HG03575 (cell line): ENCODE results near the gene CPEB4.

Experiments
- ATAC-seq: cut with Tn5 transposase; IDR thresholded peaks from one replicate; pipeline ENCODE4 v1.9.1; 2021; ENCODE audit not compliant: unreplicated experiment, insufficient number of reproducible peaks, low FRiP score; ENCODE audit errors: extremely low read depth

Gene CPEB4

DNA sequence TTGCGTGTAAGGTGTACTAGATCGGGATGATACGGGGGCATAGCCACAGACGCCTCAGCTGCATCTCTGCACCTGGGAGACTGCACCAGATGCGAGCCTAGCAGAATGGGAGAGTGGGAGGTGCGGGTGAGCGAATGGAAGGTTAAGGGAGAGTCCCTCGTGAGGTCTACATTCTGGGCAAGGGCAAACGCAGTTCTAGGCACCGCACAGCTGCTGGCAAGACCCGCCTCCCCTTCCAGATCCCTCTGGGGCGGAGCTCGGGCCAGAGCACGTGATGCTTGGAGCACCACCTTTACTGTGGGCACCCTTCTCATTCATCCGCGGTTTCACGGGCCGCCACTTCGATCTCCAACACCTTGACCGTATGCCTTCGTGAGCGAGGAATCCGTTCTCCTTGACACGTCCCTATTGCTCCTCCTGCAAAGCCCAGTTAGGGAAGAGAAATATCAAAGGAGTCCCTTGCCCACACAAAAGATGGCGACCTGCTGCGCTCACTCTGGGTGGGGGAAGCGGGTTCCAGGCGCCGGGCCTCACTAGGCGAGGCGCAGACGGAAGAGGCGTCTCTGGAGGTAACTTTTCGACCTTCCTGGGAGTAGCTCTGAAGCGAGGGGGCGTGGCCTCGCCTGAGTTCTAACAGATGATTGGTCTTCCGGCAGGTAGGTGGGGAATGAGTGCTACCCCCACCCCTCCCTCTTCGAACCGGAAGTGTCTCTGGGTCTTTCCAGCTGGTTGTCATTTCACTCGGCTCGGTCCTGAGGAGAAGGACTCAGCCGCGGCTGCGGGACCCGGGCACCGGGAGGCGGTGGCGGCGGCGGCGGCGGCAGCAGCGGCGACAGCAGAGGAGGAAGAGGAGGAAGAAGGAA lies at the start of gene CPEB4:
CPEB4 (plus strand) TSS at position 740 of the 863 bp plus-strand sequence. CDS start 1,385 bp downstream, outside the sequence.
- ATAC-seq, result peak; percentile 64

- no peak for ATAC-seq
These were observed 48.9 kb upstream of the CPEB4 start for GRCh38 chr5:173839117-173839713.

GRCh38 chr5:173840111-173840983 lies 47.8 kb upstream of the CPEB4 start:
- no peak for ATAC-seq

DNA sequence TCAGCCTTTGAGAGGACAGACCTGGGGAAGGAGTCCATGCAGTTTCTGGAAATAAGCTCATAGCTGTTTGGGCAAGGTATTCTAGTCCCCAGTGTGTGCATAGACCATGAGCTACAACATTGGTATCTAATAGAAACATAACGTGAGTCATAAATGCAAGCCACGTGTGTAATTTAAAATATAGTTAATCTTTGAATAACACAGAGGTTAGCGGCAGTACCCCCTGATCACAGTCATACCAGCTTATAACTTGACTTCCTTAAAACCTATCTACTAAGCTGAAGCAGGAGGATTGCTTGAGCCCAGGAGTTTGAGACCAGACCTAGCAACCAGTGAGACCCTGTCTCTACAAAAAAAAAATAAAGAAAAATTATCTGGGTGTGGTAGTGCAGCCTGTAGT lies 46.4 kb upstream of the CPEB4 start:
- no peak for ATAC-seq

DNA sequence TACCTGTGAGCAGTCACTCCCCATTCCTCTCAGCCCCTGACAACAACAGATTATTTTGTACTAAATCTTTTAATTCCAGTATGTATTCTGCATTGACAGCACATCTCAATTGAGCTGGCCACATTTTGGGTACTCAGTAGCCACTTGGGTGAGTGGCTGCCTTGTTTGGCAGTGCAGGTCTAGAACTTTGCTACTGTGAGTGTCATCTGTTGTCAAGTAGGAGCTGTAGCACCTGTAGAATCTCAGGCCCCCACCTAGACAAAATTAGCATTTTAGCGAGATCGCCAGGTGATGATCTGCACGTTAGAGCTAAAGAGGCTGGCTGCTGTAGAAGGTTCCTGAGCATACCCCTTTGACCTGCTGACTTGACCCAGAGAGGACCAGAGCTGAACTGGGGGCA lies 44.4 kb upstream of the CPEB4 start:
- ATAC-seq, result no peak

DNA sequence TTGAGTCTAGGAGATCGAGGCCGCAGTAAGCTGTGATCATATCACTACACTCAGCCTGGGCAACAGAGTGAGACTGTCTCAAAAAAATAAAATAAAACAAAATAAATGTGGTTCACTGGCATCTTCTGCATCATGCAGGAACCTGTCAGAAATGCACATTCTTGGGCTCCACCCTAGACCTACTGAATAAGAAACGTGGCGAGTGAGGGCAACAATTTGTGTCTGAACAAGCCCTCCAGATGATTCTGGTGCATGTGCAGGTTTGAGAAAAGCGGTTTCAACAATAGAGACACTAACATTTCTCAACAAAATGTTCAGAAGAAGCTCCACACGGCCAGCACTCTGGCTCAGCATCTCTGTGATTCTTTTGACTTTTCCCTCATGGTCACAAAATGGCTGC lies 42.8 kb upstream of the CPEB4 start:
- ATAC-seq, result no peak

DNA sequence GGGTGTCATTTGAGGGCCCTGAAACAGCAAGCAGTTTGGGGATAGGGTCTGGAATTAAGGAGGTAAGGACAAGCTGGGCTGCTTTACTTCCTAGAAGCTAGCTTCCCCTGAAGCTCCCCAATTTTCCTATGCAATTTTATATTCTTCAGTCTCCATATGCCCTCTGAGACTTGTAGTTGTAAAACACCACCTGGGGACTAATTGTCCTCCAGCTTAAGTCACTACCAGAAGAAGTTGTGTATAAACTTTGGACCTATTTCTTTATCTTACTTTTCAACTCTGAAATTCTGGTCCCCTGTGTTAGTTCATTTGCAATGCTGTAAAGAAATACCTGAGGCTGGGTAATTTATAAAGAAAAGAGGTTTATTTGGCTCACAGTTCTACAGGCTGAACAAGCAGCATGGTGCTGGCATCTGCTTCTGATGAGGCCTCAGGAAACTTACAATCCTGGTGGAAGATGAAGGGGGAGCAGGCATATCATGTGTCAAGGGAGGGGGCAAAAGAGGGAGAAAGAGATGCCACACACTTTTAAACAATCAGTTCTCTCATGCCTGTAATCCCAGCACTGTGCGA lies 41.1 kb upstream of the CPEB4 start:
- no peak for ATAC-seq

DNA sequence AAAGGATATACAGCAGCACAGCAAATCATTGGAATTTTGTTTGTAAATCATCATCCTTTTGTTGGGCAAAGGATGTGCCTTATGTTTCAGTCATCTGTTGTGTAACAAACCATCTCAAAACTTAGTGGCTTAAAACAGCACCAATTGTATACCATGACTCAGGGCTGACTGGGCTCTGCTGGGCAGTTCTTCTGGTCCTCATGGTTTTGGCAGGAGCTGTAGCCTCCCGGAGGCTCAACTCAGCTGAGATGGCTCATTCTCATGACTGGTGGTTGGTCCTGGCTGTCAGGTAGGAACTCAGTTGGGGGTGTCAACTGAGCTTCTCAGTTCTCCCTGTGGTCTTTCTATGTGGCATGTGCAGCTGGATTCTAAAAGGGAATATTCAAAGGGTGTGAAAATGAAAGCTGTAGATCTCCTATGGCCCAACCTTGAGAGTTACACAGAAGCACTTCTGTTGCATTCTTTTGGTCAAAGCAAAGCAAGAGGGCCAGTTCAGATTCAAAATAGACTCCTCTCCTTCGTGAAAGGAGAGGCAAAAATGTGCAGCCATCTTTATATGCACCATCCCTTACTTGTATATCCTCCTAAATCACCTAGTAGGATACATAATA lies 39.1 kb upstream of the CPEB4 start:
- no peak for ATAC-seq

DNA sequence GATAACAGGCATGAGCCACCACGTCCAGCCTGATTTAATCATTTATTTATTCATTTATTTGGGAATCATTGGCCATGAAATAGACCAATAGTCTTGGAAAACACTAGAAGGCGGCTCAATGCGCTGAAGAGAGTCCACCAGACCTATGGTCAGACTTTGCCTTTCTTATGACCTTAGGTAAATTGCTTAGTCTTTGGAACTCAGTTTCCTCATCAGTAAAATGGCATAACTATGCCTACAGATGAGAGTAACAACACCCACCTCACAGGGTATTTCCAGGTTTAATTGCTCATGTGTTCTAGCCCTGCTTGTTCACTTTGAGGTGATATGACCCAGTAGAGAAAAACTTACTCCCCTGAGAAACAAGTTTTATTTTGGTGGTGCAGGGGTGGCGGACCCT lies 38.2 kb upstream of the CPEB4 start:
- ATAC-seq, result no peak

DNA sequence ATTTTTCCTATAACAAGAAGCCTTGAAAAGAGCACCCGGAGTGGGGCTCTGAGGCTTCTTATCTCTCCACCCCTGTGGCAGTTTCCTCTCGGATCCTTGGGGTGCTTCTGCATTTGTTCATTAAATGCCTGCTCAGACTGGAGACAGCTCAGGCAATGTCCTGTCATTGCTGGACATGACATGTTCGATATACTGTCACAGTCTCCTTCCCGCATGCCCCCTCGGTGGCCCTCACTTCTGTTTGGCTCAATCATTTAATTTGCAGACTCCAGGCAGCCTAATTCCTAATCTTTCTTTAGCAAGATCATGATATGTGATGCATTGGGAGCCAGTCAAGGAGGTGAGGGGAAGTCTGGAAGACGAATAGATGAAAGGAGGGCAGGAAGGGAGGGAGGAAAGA lies 37.5 kb upstream of the CPEB4 start:
- ATAC-seq, result no peak

GRCh38 chr5:173851595-173852243 lies 36.4 kb upstream of the CPEB4 start:
- no peak for ATAC-seq

DNA sequence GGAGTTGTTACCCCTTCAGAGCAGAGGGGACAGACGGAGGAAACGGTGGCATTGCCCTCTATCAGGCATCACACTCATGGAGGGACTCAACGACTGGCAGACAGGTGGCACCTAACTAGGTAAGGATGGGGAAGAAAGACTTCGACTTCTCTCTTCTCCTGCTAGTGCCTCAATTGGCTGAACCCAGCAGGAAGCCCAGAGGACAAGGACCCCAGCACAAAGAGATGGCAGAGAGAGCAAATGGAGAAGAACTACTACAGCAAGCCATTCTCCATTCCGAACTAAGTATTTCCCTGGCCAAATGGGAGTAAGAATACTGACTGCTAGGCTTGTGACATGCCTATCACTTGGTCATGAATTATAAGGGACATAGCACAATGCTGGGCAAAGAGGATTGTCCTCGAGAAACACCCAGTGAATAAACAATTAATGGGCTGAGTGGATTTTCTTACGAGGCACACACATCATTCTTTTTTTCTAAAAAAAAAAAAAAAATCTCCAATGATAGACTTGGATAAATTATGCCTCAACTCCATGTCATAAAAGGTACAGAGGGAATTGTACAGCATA lies 35.3 kb upstream of the CPEB4 start:
- ATAC-seq, result no peak

- ATAC-seq, result no peak
These were observed 34.6 kb upstream of the CPEB4 start for GRCh38 chr5:173853370-173854131.

DNA sequence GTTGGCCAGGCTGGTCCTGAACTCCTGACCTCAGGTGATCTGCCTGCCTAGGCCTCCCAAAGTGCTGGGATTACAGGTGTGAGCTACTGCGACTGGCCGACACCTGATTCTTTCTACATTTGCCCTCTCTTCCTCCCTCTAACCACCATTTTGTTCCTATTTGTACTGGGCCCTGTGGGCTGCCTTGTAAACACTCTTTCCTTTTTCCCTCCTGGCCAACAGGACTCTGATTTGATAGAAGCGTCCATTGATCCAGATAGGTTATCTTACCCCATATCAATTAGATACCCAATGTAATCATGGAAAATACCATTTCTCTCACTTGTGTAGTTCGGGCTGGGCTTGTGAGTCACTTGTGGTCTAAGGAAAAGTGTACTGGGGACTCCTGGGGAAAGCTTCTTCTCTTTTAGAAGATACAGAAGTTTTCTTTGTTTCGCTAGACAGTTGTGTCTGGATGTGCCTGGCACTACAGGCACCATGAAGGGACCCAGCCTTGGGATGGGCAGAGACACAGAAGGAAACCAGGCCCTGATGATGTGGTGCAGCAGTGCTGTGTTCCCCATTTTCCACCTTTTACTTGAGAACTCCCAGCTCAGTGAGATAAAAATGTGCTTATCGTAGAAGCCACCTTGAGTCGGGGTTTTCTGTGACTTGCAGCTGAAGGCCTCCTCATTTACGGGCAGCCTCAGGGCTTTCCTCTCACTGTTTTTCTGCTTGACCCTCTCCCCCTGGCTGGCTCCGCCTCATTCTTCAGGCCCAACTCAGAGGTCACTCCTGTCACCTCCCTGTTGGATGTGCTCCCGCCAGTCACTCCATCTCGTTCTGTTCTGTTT lies 32.8 kb upstream of the CPEB4 start:
- ATAC-seq, result no peak

GRCh38 chr5:173855995-173856656 lies 32.0 kb upstream of the CPEB4 start:
- ATAC-seq, result no peak

GRCh38 chr5:173857234-173857633 lies 30.9 kb upstream of the CPEB4 start:
- ATAC-seq, result no peak
